GM18499 (cell line): Measurements from ENCODE around the gene TSHZ2.

ENCODE experiments used
- ATAC-seq: cut with Tn5 transposase; IDR thresholded peaks from one replicate; pipeline ENCODE4 v1.9.1; 2021; ENCODE audit warnings: moderate number of reproducible peaks; ENCODE audit not compliant: insufficient read depth, unreplicated experiment

Gene TSHZ2

DNA sequence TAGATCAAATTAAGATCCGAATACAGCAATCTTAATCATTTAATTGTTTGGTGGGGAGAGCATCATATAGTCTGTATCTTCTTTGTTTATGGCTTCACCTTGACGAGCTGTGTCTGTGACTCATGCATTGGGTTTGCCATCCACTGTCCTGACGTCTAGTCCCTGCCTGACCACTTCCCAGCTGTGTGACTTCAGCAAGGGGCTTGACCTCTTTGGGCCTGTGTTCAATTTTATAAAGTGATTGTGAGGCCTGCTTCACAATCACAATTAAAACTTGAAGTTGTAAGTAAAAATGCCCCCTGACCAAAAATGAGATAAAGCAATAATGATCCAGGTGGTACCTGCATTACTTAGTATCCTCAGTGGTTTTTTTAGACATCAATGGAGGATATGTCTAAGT, 412.2 kb downstream of the TSHZ2 start:
- ATAC-seq: no peak

GRCh38 chr20:53385941-53386767, 414.0 kb downstream of the TSHZ2 start:
- no peak for ATAC-seq

DNA sequence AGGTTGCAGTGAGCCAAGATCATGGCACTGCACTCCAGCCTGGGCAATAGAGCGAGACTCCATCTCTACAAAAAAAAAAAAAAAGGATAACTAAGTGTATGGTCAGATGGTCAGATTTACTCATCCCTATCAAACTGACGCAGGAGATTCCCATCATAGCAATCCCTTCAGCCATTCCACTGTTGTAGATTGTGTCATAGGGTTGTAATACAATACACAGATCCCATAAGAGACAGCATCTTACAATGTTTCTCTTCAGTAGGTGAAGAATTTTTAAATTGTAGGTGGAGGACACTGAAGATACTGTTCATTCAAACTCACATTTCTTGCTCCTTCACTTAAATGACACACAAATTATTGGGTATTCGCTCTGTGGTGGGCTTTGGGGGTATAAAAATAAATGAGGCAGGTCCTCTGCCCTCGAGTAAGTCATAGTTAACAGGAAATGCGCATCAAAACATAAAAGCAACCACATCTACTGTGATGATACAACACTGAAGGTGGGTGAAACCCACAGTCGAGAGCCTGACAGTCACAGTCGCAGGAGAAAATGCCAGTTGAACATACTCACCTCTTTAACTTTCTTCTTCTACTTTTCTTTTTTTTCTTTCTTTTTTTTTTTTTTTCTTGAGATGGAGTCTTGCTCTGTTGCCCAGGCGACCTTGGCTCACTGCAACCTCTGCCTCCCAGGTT, 416.0 kb downstream of the TSHZ2 start:
- no peak for ATAC-seq

GRCh38 chr20:53389516-53390300, 417.6 kb downstream of the TSHZ2 start:
- ATAC-seq: no peak

DNA sequence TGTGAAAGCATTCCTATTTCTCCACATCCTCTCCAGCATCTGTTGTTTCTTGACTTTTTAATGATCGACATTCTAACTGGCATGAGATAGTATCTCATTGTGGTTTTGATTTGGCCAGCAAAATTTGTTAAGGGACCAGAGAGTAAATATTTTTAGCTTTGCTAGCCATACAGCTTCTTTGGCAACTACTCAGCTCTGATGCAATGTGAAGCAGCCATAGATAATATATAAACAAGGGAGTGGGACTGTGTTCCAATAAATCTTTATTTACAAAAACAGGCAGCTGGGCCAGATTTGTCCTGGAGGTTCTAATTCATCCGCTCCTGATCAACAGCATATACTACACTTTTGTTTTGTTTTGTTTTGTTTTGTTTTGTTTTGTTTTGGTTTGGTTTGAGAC, 418.6 kb downstream of the TSHZ2 start:
- ATAC-seq: no peak

DNA sequence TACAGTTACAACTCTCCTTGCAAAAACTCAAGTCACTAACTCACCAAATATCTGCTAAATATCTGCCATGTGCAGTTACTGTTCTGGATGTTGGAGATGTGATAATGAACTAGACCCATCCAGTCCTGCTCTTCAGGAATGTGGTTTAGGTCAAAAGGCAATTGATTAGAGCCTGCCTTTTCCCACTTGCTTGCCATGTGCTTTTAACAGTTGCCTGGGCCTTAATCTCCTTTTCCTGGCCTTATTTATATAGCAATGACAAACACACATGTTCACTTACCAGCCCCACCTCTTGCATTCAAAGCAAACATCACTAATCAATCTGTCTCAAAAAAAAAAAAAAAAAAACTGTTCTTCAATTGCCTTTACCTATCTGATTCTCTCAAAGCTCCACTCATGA, 422.3 kb downstream of the TSHZ2 start:
- no peak for ATAC-seq

GRCh38 chr20:53395188-53395923, 423.2 kb downstream of the TSHZ2 start:
- ATAC-seq: no peak

DNA sequence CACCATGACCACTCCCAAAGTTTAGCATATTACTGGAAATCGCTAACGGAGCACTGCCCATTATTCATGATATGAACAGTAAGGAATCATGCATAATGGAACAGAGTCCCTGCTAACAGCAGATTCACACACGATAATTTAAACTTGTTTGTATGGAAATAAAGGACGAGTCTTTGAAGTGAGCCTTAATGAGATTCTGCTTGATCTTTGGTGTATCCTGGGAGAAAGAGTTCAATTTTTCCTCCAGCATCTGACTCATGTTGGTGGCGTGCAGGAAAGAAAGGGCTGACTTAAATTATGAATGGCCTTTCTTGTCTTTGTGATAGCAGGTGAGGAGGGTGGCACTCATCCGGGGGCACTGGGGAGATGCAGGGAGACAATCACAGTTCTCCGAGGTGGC, 426.9 kb downstream of the TSHZ2 start:
- no peak for ATAC-seq

GRCh38 chr20:53399592-53400335, 427.6 kb downstream of the TSHZ2 start:
- no peak for ATAC-seq

- ATAC-seq: no peak
These were observed 430.3 kb downstream of the TSHZ2 start for GRCh38 chr20:53402233-53403005.

DNA sequence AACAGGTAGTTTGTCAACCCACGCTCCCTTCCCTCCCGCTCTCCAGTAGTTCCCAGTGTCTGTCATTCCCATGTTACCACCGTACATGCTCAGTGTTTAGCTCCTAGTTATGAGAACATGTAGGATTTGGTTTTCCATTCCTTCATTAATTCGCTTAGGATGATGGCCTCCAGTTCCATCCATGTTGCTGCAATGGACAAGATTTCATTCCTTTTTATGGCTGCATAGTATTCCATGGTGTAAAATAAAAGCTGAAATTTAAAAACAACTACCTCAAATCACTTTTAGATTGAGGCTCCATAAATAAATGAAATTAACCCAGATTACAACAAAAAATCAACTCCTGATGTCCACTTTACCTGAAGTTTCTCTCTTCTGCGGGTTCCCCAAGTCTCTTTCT, 430.9 kb downstream of the TSHZ2 start:
- ATAC-seq: no peak

- no peak for ATAC-seq
These were observed 433.0 kb downstream of the TSHZ2 start for GRCh38 chr20:53405139-53405538.

DNA sequence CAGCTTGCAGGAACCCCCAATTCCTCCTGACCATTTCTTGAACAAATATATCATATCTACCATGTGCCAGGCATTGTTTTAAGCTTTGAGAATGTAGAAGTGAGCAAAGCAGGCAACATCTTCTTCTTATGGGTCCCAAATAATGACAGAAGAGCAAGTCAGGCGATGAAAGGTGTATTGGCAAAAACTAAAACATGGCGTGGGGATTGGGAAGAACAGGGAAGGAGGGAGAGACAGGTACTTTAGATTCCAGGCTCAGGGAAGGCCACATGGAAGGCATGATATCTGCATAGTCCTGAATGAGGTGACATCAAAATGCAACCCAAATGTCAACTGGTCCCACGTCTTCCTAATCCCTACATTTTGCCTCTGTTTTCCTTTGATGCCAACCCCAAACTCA, 434.4 kb downstream of the TSHZ2 start:
- no peak for ATAC-seq

- no peak for ATAC-seq
These were observed 436.7 kb downstream of the TSHZ2 start for GRCh38 chr20:53408691-53409446.

GRCh38 chr20:53409447-53409717, 437.2 kb downstream of the TSHZ2 start:
- ATAC-seq: no peak

DNA sequence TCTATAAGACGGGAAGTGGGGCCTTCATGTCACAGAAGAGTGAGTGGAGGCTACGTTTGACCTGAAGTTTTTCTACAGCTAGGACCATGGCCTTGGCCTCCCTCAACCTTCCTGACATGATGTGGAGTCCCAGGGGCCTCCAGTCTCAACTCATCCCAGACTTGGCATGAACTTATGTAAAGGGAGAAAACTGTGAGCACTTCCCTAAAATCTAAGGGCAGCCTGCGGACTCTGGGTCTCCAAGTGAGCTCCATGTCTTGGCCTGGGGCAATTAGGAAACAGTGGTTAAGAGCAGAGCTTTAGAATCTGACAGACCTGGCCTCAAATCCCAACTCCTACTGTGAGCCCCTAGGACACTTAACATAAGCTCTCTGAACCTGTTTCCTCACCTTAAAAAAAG, 439.0 kb downstream of the TSHZ2 start:
- no peak for ATAC-seq

- ATAC-seq: no peak
These were observed 439.7 kb downstream of the TSHZ2 start for GRCh38 chr20:53411891-53412290.

- ATAC-seq: no peak
These were observed 440.5 kb downstream of the TSHZ2 start for GRCh38 chr20:53412577-53413185.
